ENCODE results near the gene ZMYND11.

- no peak for TF ChIP-seq CTCF (IDR thresholded peaks at IDR 0.05)
- no peak for TF ChIP-seq POLR2A (IDR thresholded peaks at IDR 0.05)
These were observed 132.4 kb downstream of the ZMYND11 start for GRCh38 chr10:267705-268104.
